GM19238 (cell line): Measurements from ENCODE around the gene STMN1.
A peak's percentile ranks its signal among the peaks of the same experiment; 100 is the strongest.

Experiments
- DNase-seq: peaks from one replicate; pipeline ENCODE4 v3.0.0; 2011; ENCODE audit warnings: low spot score; ENCODE audit not compliant: insufficient read length

STMN1 gene

DNA sequence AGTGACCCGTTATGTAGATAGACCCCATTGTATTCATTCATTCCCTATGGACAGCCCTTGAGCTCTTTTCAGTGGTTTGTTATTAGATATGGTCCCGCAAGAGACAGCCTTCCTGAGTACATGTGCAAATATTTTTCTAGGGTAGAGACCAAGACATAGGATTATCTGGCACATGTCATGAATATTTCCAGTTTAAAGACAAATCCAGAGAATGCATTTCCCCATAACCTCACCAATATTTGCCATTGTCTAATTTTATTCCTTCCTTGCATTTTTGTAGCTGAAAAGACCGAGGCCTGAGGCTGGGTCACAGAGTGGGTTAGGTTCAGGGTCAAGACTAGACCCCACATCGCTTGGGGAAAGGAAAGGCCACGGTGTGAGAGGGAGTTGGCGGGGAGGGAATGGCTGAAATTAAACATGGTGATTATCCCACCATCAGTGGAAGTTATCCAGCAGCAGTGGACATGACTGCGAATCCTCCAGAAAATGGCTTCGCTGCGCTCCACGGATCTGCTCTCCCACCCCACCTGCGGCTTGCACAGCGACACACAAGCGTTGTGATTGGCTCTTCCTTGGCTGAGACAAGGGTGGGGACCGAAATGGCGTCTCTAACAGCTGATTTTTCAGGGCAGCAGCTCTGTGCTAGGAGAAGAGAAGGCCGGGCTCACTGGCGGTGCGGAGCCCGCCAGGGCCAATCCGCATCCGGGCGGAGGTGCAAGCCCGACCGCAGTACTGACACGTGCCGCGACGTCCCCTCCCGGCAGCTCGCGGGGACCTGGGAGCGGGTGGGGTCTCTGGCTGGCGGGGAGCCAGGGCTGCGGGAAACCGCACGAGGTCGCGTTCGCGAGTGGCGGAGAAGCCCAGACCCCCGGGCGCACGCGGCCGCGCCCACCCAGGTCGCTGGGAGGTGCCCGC is 16.1 kb upstream of the STMN1 start:
- no peak for DNase-seq

DNA sequence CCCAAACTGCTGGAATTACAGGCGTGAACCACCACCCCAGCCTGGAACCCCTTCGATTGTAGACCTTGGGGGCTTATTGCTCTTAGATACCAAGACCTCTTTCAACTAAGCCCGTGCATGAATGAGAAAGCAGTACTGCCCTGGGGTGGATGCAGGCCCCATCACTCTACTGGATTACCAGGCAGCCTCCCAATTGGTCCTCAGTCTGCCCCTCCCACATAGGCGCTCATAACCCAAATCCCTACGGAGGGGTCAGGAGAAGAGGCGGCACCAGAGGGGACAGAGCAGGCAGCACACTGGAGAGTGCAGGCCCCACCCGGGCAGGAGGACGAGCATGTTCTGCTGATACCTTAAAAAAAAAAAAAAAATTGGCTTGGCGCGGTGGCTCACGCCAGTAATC is 12.4 kb upstream of the STMN1 start:
- DNase-seq: no peak

DNA sequence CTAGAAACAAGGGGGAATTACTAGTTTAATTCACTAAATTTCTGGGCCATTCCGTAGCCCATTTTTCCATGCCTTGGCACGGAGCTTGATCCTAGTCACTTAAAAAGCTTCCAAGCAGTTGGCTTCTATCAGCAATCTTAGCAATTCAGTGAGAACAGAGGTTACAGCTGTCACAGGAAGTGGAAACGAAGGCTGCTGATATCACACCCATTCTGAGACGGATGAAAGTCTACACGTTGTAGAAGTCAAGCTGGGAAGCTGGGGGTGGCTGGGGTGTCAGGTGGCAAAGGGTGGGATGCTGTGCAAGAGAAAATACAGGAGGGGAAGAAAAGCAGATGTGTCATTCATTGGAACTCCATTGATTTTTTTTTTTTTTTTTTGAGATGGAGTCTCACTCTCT is 11.8 kb upstream of the STMN1 start:
- no peak for DNase-seq

DNA sequence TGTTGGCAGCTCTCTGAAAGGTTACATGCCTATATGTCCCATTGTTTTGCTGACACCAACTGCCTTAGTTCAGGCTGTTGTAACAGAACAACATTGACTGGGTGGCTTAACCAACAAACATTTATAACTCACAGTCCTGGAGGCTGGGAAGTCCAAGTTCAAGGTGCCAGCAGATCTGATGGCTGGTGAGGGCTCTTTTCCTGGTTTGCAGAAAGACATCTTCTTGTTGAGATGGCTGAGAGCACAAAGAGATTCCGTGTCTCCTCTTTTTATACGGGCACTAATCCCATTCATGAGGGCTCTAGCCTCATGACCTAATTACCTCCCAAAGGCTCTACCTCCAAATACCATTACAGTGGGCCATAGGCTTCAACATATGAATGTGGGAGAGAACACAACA is 10.2 kb upstream of the STMN1 start:
- no peak for DNase-seq

DNA sequence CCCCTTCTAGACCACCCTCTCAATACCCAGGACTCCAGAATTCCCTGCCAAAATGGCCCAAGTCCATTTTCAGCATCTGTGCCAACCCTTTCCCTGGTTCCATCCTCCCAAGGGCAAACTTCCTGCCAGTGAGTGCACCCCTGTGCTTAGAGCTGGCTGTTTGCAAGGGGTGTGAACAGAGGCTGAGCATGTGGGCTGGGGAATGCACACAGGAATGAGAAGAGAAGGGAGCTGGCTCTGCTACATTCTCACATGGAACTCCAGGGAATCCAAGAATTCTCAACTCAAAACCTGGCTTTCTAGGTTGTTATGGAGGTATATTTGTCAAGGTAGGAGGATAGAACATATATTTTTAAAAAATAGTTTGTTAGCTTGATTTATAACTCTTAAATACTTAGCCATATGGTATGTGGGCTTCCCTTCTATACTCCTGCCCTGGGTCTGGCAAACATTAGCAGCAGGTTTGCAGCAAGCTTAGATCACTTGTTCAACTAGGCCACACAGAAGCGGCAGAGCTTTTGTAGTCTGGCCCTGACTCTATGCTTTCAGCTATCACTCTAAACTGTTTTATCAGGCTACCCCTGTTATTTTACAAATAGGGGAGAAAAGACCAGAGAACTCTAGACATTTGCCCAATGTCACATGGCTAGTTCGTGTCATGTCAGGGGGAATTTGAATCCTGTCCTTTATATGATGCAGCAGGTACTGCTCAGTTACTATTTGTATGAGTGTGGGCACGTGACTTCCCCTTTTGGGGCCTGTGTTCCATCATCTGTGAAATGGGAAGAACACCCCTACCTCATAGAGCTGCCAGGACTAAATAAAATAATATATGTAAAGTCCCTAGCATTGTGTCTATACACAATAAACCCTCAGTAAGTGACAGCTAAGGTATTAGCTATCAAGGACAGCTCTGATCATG is 8.1 kb upstream of the STMN1 start:
- DNase-seq: no peak

DNA sequence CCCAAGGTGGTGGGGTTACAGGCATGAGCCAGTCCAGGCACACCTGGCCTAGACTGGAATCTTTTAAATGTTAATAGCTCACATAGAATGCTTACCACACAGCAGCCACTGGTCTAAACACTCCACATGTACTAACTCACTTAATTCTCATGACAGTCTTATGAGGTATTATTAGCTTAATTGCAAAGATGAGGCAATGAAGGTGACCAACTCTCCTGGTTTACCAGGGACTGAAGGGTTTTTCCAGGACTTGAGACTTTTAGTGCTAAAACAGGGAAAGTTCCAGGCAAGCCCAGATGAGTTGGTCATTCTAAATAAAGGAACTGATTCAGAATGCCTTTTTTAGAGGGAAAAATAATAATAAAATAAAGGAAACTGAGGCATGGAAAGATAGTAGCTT is 7.0 kb upstream of the STMN1 start:
- DNase-seq: no peak

DNA sequence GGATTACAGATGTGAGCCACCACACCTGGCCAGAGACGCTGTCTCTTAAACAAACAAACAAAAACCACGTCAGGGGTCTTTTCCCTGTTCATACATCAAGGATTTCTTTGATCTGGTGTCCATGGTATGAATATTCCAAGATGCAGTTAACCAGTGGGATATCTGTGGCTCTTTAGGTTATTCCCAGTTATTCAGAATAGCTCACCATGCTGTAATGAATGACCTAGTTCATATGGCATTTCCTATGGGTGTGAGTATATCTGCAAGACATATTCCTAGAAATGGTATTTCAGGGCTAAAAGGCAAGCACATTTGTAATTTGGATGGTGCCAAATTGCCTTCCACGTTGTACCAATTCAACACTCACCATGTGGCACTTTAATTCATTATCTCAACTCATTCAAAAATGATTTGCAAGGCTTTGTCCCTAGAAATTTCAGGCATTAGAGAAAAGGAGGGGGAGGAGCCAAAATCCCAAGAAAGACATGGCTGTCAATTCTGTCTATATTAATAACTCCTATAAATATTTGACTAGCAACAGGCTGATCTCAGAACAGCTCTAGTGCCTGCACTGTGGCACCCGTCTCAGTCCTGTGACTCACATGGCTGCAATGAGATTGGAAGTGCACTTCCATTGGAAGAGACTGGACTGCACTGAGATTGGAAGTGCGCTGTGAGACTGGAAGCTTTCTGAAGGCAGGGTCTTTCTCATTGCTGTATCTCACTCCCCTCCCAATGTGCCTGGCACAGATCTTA is 6.0 kb upstream of the STMN1 start:
- DNase-seq: no peak

DNA sequence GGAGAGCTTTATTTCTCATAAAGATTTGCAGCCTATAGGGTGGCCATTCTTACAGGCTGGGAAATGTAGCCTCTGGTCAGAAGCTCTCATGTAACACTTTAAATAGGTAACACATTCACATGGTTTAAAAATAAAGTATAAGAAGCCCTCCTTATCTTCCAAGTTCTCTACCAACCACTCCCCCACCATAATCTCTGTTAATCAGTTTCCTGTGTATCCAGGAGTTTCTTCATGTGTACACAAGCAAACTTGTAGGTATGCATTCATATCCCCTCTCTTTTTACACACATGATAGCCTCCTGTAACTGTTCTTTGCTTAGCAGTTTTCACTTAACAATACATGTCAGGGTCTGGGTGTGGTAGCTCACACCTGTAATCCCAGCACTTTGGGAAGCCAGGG is 4.9 kb upstream of the STMN1 start:
- DNase-seq: no peak

DNA sequence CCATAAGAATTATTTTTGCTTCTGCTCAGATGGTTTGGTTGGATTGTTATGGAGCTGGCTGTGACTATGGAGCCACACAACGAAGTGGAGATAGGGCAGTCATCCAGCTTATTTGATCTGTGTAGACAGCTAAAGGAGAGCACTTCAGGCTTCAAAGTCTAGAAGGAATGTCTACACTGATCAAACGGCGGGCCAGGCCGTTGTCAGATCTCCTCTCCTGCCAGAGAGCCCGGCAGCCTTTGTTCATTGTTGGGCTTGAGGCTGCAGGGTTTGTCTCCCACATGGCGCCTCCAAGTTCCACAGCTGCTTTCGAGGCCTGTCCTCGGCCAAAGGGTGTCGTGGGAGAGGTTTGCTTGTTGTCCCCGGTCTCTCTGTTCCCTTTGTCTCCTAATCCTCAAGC is 2.8 kb upstream of the STMN1 start:
- DNase-seq: no peak

DNA sequence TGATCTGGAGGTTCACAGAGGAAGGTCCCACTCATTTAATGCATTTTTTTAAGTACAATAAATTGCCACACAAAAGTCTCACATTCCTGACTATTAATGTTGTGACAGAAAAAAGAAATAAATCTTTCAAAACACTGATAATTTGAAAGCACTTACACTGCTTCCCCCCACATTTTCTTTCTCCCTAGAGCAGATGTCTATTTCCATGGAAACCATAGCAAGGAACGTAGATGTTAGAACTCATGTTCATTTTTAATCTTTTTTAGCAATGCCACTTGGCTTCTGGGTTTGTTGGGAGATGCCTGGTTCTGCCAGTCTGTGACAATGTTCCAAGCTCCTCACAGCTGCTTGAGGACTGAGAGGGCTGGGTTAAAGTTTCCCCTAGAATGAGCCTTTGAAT is 1.9 kb upstream of the STMN1 start:
- no peak for DNase-seq

DNA sequence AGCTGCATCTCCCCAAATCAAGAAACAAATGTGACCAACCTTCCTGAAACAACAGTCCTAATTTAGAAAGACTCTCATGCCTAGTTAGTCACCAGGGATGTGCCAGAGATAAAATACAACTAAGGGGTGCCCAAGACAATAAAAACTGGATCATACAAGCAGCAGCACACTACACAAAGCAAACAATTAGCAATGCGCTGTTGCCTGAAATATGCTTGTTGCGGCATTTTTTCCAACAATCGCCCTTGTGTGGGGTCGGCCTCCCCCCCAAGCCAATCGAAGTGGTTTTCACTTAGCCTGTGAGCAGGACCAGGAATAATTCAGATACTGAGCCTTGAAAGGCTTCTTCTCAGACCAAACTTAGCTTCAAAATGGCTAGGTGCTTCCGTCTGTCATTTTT is 1.4 kb upstream of the STMN1 start:
- no peak for DNase-seq

DNA sequence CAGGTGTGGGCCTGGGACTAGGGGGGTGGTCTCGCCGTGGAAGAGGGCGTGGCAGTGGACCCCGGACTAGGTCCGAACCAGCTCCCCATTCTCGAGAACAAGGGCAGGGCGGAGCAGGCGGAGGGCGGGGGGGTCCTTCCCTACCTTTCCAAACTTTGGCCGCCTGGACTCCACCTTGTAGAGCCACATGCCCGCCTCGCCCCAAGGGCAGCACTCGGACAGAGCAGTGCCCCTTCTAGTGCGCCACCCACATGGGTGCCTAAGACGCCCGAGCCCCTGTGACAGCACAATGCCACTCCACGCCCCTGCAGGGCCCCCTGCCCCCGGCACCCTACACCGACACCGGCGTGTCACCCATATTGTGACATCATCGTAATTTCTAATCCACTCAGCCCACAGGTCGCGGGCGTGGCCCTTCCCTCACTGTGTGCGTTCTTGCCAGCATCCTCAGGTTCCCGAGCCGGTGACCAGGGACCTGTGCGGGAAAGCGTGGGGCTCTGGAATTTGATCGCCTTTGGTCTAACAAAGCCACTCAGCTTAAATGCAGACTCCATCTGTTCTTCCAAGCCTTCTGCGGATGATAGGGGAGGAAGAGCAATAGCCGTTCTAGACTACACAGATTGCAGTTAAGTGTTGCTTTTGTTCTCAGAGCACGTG is 553 bp upstream of the STMN1 start:
- no peak for DNase-seq

DNA sequence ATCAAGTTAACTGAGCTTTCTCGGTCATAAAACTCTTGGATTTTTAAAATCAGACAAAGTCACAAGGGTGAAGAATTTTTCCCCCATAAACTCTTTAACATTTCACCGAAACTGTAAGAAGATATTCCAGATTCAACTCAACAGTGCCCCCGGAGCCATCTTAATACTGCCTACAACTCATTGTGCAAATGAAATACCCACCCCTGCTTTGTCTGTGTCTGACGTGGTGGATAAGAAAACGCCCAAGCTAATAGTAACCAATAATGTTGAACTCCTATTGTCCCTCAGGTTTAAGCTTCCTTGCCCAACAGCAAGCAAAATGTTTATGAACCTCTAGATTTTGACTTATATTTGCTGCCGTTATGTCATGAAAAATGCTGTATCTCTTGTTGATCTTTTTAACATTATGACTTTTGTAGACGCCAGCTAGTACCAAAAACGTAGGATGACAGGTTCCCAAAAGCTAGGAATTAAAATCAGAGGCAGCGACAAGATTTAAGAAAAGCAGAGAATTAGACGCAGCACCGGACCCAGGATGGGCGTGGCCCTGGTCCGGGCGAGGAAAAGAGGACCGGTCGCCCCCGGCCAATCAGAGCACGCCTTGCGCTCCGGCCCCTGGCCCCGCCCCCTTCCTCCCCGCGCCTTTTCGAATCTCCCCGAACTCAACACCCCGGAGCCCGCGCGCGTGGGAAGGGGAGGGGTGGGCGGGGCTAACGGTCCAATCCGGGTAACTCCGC is 1.1 kb downstream of the STMN1 start:
- DNase-seq: peak; percentile 94

DNA sequence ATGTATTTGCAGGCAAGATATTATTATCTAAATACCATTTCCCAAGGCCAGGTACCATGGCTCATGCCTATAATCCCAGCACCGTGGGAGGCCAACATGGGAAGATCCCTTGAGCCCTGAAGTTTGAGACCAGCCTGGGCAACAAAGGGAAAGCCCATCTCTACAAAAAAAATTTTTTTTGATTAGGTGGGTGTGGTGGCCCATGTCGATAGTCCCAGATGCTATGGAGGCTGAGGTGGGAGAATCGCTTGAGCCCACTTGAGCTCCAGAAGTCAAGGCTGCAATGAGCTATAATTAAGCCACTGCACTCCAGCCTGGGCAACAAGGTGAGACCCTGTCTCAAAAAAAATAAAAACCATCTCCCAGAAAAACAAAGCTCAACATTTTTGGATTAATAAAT is 2.2 kb downstream of the STMN1 start:
- no peak for DNase-seq

DNA sequence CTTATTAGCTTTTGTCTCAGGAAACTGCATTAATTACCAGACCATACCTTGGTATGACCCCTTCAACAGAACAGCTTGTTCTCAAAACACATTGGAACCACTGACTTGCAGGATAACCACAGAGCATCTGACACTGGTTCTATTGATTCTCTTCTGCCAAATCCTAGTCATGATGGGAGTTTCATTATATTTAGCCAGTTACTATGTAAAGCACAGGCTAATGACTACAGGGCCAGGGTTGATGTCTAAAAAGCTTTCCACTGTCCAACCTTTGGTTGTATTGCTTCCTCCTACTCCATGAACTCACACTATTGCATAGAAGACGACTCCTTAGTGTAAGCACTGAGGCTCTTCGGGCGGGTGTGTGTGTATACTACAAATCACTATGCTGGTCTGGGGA is 3.8 kb downstream of the STMN1 start:
- no peak for DNase-seq

DNA sequence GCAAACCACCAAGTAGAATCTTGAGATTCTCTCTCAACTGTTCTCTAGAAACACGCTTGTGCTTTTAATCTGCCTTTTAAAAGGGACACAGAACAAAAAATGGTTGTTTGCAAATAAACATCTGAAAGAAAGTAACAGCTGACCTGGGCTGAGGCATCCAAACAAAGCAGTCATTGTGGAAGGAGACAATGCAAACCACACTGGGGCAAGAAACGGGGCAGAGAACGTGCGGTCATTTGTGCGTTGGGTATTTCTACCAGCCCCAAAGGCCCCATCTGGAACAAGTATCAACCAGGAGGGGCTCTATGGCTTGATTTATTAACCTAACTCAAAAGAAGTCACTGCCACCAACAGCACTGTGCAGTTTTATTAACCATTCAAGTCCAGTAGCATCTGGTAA is 6.0 kb downstream of the STMN1 start:
- no peak for DNase-seq

DNA sequence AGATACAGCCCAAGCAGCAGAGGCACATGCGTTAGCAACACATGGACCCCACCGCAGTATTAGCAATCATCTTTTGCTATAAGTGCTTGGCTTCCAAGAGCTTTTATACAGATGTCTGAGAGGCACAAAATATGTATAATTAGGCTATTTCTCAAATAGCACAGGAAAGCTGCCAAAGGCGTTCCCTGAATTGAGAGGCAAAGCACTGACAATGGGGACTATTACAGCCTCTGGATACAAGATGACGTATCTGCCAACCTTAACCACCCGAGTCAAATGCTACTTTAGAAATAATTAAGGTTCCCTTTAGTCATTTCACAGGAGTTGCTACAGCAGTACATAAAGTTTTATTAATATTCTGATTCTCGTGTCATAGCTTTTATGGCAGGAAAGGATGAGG is 6.4 kb downstream of the STMN1 start:
- DNase-seq: no peak

DNA sequence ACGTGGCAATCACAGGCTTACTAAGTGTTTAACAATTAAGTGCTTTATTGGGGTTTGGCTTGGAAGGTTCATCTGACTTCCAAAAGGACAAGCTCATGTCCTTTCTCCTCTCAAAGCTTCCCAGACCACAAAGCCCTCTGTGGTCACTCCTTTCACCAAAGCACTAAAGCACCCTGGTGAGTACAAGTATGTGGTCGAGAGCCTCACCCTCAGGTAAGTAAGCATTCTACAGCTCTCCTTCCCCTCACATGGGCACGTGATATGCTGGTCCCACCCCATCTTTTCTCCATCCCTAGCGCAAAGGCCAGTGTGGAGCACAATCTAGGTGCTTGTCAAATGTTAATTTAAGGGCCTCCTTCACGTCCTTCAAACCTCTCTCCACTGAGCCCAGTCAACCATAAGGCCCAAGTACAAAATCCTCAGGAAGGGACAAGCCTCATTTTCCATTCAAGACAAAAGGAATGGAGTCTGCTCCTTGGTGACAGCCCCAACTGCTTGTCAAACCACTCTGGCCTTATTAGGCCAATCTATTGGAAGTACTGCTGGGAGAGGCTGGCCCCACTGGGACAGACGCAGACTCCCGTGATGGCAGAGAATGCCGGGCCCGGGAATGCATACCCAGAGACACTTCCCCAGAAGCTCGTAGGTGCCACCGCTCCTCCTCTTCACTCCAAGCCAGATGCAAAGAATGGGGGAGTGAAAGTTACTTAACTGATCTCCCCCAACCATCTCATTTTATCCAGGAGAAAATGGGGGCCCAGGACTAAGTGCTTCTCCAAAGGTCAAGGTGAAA is 7.8 kb downstream of the STMN1 start:
- no peak for DNase-seq

DNA sequence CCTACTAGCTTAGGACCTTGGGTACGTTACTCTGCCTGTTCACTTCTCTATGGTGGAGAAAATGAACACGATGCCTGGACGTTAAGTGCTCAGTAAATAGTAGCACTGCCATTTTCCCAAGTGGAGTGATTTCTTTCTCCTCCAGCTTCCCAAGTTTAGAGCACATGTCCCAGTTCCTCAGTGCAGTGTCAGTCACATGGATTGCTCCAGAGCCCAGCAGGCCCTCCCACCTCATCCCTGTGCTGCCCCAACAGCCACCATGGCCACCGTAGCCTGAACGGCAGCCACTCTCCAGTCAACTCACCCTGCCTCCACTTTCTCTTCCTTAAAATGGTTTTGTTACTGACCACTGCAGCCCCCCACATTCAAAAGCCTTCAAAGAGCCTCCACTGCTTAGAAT is 8.5 kb downstream of the STMN1 start:
- no peak for DNase-seq

DNA sequence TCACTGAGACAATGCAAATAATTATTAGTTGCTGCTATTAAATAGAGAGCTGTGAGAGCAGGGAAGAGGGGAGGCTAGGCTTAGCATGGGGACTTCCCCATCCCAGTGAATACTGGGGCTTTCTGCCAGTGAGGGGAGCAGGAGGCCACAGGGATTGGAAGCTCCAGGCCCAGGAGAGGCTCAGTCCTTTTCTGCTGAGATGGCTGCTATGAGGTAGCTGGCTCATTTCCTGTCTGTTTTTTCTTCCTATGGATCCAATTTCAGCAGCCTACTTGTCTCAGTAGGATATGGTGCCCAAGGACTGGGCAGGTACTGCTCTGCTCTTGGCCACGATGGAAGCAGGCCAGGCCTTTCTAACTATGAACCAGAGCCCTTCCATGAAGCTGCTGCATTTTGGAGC is 10.0 kb downstream of the STMN1 start:
- no peak for DNase-seq
